OCI-LY3 (cell line): ENCODE data around the gene KCNMA1.

ENCODE experiments used
- H2AFZ ChIP-seq: fragments of 200-600, 300-600 bp; shearing (Covaris generic); 2 replicates; pipeline ENCODE4 v1.6.0; 2014; ENCODE audit warnings: antibody characterized with exemption, low read depth, low read length
- H3K27ac ChIP-seq: fragments of 200-600, 300-600 bp; sonication (generic); 2 replicates; pipeline ENCODE4 v1.5.1; 2014; ENCODE audit warnings: mild to moderate bottlenecking, low read length, moderate library complexity, mixed read lengths
- H3K27me3 ChIP-seq: fragments of 200-600, 300-600 bp; sonication (generic); 2 replicates; pipeline ENCODE4 v1.6.1; 2014; ENCODE audit warnings: low read depth, low read length, mixed read lengths
- H3K36me3 ChIP-seq: fragments of 200-600, 300-600 bp; sonication (generic); replicated peaks from 2 replicates; pipeline ENCODE3; 2014; ENCODE audit warnings: low read depth, low read length, mixed read lengths
- H3K4me1 ChIP-seq: fragments of 300-600, 200-600 bp; sonication (generic); 2 replicates; pipeline ENCODE4 v1.6.1; 2014; ENCODE audit warnings: low read length, mixed read lengths
- H3K4me2 ChIP-seq: fragments of 200-600, 300-600 bp; sonication (generic); 2 replicates; pipeline ENCODE4 v1.6.1; 2014; ENCODE audit warnings: low read length, mixed read lengths
- H3K4me3 ChIP-seq: fragments of 300-600, 200-600 bp; sonication (generic); 2 replicates; pipeline ENCODE4 v1.5.1; 2014; ENCODE audit warnings: antibody characterized with exemption, mild to moderate bottlenecking, low read length, moderate library complexity
- H3K79me2 ChIP-seq: fragments of 300-600, 200-600 bp; shearing (Covaris generic); 2 replicates; pipeline ENCODE4 v1.6.1; 2014; ENCODE audit warnings: mild to moderate bottlenecking, low read length, mixed read lengths
- H3K9ac ChIP-seq: fragments of 300-600, 200-600 bp; shearing (Covaris generic); 2 replicates; pipeline ENCODE4 v1.6.0; 2014; ENCODE audit warnings: mild to moderate bottlenecking, low read length, moderate library complexity
- H3K9me3 ChIP-seq: fragments of 200-600, 300-600 bp; shearing (Covaris generic); 2 replicates; pipeline ENCODE4 v1.6.1; 2014; ENCODE audit warnings: low read length, mixed read lengths; ENCODE audit not compliant: insufficient read depth
- H4K20me1 ChIP-seq: fragments of 200-600, 300-600 bp; sonication (generic); 2 replicates; pipeline ENCODE4 v1.6.1; 2016; ENCODE audit warnings: low read length, mixed read lengths; ENCODE audit not compliant: insufficient read depth
- EZH2phosphoT487 ChIP-seq: fragments of 200-600 bp; shearing (Covaris generic); IDR thresholded peaks from 2 replicates; pipeline ENCODE4 v1.6.1; 2018; ENCODE audit warnings: antibody characterized with exemption, mixed run types, low read depth
- TF ChIP-seq, protein P1 (sequence below): fragments of 200-600, 300-600 bp; sonication (generic); IDR thresholded peaks from 2 replicates; pipeline ENCODE4 v1.5.1; 2014; ENCODE audit warnings: antibody characterized with exemption, low read length, low read depth

Gene KCNMA1

DNA sequence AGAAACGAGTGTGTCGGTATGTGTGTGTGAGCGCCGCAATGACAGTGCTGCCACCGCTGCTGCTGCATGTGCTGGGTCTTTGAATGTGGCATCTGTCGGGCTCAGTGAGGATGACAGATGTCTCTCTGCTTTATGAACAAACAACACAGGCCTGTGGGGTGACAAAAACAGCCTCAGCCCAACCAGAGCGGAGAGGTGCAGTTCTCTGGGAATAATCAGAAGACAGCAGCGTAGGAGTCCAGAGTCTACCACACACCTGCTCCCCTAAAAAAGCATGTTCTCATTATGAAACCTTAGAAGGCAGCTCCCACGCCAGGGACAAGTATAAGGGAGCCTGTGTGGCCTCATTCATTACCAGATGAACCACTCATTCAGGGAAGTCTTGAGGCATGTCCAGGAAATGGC, 278.3 kb downstream of the KCNMA1 start:
- Histone ChIP-seq H3K36me3 (no peaks in the 10 kb centered on the region), H2AFZ (no peak overlapping the region)
- TF ChIP-seq, protein P1, sequence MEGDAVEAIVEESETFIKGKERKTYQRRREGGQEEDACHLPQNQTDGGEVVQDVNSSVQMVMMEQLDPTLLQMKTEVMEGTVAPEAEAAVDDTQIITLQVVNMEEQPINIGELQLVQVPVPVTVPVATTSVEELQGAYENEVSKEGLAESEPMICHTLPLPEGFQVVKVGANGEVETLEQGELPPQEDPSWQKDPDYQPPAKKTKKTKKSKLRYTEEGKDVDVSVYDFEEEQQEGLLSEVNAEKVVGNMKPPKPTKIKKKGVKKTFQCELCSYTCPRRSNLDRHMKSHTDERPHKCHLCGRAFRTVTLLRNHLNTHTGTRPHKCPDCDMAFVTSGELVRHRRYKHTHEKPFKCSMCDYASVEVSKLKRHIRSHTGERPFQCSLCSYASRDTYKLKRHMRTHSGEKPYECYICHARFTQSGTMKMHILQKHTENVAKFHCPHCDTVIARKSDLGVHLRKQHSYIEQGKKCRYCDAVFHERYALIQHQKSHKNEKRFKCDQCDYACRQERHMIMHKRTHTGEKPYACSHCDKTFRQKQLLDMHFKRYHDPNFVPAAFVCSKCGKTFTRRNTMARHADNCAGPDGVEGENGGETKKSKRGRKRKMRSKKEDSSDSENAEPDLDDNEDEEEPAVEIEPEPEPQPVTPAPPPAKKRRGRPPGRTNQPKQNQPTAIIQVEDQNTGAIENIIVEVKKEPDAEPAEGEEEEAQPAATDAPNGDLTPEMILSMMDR = no peak
- no peak for TF ChIP-seq EZH2phosphoT487

GRCh38 chr10:77358656-77359055, 279.0 kb downstream of the KCNMA1 start:
- H2AFZ ChIP-seq = no peak overlapping the region
- no peaks in the 10 kb centered on the region for H3K36me3 ChIP-seq
- H3K4me2 ChIP-seq = no peak overlapping the region
- no peak overlapping the region for H3K4me3 ChIP-seq
- no peaks in the 10 kb centered on the region for H3K4me1 ChIP-seq
- H3K9me3 ChIP-seq = no peaks in the 10 kb centered on the region
- H3K9ac ChIP-seq = no peak overlapping the region
- no peak overlapping the region for H3K27ac ChIP-seq
- no peaks in the 10 kb centered on the region for H3K79me2 ChIP-seq
- TF ChIP-seq, protein P1 = no peak
- TF ChIP-seq EZH2phosphoT487 = no peak
- H3K27me3 ChIP-seq = no peaks in the 10 kb centered on the region
- H4K20me1 ChIP-seq = peaks cover 51% of the 10 kb centered on the region

More for the DNA sequence above, 278.3 kb downstream of the KCNMA1 start:
- H3K27ac ChIP-seq = no peak overlapping the region
- no peaks in the 10 kb centered on the region for H3K79me2 ChIP-seq
- no peak overlapping the region for H3K4me3 ChIP-seq
- H3K4me2 ChIP-seq = no peak overlapping the region
- no peaks in the 10 kb centered on the region for H3K9me3 ChIP-seq
- H4K20me1 ChIP-seq = peaks cover 51% of the 10 kb centered on the region
- H3K4me1 ChIP-seq = no peaks in the 10 kb centered on the region
- no peak overlapping the region for H3K9ac ChIP-seq
- H3K27me3 ChIP-seq = no peaks in the 10 kb centered on the region

DNA sequence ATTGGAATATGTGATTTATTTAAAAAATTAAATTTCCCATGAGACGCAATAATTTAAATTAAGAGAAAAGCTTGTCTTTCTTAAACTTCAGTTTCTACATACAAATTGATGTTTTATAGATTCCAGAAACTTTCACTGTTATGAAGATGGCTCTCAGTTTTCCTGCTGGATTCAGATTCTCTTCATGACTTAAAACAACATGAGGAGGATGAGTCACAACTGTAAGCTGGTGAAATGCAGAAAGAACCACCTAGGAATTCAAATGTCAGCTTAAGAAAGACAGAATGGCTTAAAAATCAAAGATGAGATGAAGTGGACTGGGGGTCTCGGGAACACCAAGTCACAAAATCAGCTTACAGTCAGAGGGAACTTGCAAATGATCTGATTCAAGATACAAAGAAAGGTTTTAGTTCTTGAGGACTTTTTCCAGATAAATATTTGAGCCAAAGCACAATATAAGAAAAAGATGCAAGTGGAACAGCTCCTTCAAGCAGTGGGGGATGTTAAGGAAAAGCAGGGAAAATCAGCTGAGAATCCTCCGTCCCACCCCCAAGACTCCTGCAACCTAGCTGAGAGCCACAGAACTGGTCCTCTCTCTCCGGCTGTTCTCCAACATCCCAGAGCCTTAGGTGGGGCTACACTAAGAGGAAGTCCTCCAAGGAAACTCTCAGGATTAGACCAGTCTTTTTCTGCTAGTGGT, 279.8 kb downstream of the KCNMA1 start:
- Histone ChIP-seq H3K27ac (no peak overlapping the region), H3K4me2 (no peak overlapping the region), H2AFZ (no peak overlapping the region), H3K36me3 (no peaks in the 10 kb centered on the region), H3K27me3 (no peaks in the 10 kb centered on the region), H3K4me1 (no peaks in the 10 kb centered on the region), H3K9ac (no peak overlapping the region), H3K9me3 (no peaks in the 10 kb centered on the region), H4K20me1 (peaks cover 51% of the 10 kb centered on the region), H3K4me3 (no peak overlapping the region), H3K79me2 (no peaks in the 10 kb centered on the region)
- TF ChIP-seq, protein P1 = no peak
- TF ChIP-seq EZH2phosphoT487 = no peak

- H4K20me1 ChIP-seq = peaks cover 52% of the 10 kb centered on the region
- no peak overlapping the region for H3K27ac ChIP-seq
- H3K36me3 ChIP-seq = no peaks in the 10 kb centered on the region
- no peak overlapping the region for H3K4me3 ChIP-seq
- H3K4me1 ChIP-seq = no peaks in the 10 kb centered on the region
- no peak overlapping the region for H3K9ac ChIP-seq
- H3K27me3 ChIP-seq = no peaks in the 10 kb centered on the region
- no peaks in the 10 kb centered on the region for H3K9me3 ChIP-seq
- H3K4me2 ChIP-seq = no peak overlapping the region
- no peak for TF ChIP-seq EZH2phosphoT487
- TF ChIP-seq, protein P1 = no peak
- H2AFZ ChIP-seq = no peak overlapping the region
- no peaks in the 10 kb centered on the region for H3K79me2 ChIP-seq
Observed at GRCh38 chr10:77357185-77357584, 280.4 kb downstream of the KCNMA1 start.
